KOPT-K1 (cell line): ENCODE data around the gene TTLL5.

Source experiments
- H3K27ac ChIP-seq: fragments of 200-600 bp; sonication (generic); 2 replicates; pipeline ENCODE4 v1.5.1; 2016; ENCODE audit warnings: antibody characterized with exemption, mild to moderate bottlenecking, low read depth, low read length; ENCODE audit not compliant: poor library complexity, severe bottlenecking
- H3K36me3 ChIP-seq: fragments of 200-600 bp; sonication (generic); 2 replicates; pipeline ENCODE4 v1.5.1; 2017; ENCODE audit warnings: antibody characterized with exemption, mild to moderate bottlenecking, low read length, moderate library complexity; ENCODE audit not compliant: insufficient read depth
- H3K9me3 ChIP-seq: fragments of 200-600 bp; sonication (generic); 2 replicates; pipeline ENCODE4 v1.5.1; 2017; ENCODE audit warnings: antibody characterized with exemption, low read length, mild to moderate bottlenecking; ENCODE audit not compliant: insufficient read depth, poor library complexity, severe bottlenecking

The TTLL5 gene

GRCh38 chr14:75976826-75977581 is 316.0 kb downstream of the TTLL5 start:
- Histone ChIP-seq H3K36me3 (no peaks in the 10 kb centered on the region), H3K27ac (no peak overlapping the region), H3K9me3 (no peaks in the 10 kb centered on the region)

DNA sequence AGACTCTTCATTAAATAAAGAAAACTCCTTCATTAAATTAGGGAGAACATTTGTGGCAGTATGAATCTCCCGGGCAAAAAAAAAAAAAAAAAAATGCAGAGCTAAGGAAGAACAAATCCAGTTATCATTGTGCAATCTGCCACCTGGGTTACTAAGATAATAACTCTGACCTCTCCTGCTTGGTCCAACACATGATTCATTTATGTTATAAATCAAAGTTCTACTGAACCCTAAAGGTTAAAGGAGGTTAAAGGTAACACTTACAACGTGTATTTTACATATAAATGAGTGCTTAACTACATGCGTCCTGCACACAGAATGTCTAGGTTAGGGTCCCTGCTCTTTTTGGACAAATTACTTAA is 316.5 kb downstream of the TTLL5 start:
- Histone ChIP-seq H3K27ac (no peak overlapping the region), H3K9me3 (no peaks in the 10 kb centered on the region), H3K36me3 (no peaks in the 10 kb centered on the region)

- no peak overlapping the region for H3K27ac ChIP-seq
- no peaks in the 10 kb centered on the region for H3K9me3 ChIP-seq
- no peaks in the 10 kb centered on the region for H3K36me3 ChIP-seq
Measured at GRCh38 chr14:75978249-75978731, 317.2 kb downstream of the TTLL5 start.

- no peaks in the 10 kb centered on the region for H3K36me3 ChIP-seq
- H3K27ac ChIP-seq, result no peak overlapping the region
- no peaks in the 10 kb centered on the region for H3K9me3 ChIP-seq
Measured at GRCh38 chr14:75979071-75979571, 318.1 kb downstream of the TTLL5 start.

- Histone ChIP-seq H3K36me3 (no peaks in the 10 kb centered on the region), H3K27ac (no peak overlapping the region), H3K9me3 (no peaks in the 10 kb centered on the region)
Measured at GRCh38 chr14:75979648-75980565, 318.9 kb downstream of the TTLL5 start.

- no peak overlapping the region for H3K27ac ChIP-seq
- no peaks in the 10 kb centered on the region for H3K36me3 ChIP-seq
Measured at GRCh38 chr14:75980856-75981255, 319.8 kb downstream of the TTLL5 start.

DNA sequence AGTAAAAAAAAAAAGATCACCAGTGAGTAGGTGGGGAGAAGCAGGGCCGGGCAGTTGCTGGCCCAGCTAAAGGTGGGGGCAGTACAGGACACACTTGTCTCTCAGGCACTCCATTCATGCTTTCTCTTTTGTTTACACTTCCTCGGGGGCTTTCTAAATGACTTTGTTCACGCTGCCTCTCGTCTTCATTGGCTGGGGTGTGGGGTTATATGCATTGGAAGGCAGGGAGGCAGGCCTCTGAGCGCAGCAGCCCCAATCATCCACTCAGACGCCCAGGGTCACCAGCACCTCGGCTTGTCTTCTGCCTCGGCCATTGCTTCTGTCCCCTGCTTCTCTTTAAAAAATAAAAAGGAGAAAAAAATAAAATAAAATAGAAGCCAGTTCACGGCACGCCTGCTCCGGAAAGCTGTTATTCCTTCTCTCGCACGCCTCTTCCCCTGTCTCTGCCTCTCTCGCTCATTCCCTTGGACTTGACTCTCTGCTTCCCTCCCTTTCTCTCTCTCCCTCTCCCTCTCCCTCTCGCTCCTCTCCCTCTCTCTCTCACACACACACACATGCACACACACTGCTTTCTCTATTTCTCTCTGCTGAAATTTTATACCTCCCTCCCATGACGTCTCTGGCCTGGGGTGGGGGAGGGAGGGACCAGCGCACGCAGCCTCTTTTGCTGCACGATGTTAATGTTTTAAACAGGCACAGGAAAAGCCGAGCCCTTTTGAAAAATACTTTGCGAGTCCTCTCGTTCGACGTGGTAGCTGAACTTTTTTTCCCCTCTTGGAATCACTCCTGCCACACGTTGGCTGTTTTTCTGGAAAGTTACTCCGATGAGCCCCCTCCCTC is 320.6 kb downstream of the TTLL5 start, which contains the start of gene TGFB3:
TGFB3 (minus strand) TSS at position 570 of the 840 bp plus-strand sequence. CDS start 1,102 bp downstream, outside the sequence.
- Histone ChIP-seq H3K9me3 (no peaks in the 10 kb centered on the region), H3K36me3 (no peaks in the 10 kb centered on the region), H3K27ac (peak within 1 kb of the TSS; percentile 10)

More at GRCh38 chr14:75980856-75981255, 319.8 kb downstream of the TTLL5 start:
- H3K9me3 ChIP-seq, result no peaks in the 10 kb centered on the region

DNA sequence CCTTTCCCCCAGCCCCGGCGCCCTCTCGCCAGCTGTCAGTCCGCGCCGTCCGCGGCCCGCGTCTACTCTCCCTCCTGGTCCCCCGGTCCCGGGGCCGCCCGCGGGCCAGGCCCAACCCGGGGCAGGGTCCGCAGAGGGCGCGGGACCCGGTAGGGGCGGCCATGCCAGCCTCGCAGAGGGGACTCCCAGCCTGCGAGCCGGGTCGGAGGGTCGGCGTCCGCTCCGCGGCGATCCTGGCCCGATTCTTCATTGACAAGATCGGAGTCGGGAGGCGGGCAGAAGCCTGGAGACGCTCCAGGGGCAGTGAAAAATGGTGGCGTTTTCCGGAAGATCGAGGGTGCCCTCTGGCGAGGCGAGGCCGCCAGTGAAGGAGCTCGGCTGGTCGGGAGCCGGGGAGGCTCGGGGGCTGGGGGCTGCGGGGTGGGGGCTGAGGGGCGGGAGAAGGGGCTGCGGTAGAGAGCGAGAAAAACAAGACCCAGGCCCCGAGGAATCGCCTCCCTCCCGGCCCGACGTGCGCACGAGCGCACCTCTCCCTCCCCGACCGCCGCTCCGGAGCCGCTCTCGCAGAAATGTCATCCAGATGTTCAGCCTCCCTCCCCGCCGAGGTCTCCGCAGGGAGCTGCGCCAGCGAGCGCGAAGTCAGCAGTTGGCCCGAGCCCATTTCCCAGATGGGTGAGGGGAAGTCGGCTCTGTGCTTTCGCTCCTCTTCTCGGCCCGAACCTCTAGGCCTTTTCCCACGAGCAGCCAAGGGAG is 321.4 kb downstream of the TTLL5 start:
- Histone ChIP-seq H3K9me3 (no peaks in the 10 kb centered on the region), H3K36me3 (no peaks in the 10 kb centered on the region), H3K27ac (peak overlapping the region; percentile 10)

DNA sequence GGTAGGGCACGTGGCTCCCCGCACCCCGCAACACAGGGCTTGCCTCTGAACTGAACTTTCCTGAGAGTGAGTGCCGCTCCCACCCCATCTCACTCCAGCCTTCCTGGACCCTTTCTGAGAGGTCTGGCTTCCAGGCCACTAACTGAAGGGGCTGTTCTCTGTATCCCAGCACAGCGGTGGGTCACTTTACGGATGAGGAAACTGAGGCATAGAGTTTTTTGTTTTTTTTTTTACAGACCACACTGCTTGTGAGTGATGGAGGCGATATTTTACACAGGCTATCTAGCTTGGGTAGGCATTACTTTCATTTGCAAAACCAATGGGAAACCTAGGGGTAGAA is 321.9 kb downstream of the TTLL5 start:
- H3K9me3 ChIP-seq, result no peaks in the 10 kb centered on the region
- H3K27ac ChIP-seq, result no peak overlapping the region
- H3K36me3 ChIP-seq, result no peaks in the 10 kb centered on the region

DNA sequence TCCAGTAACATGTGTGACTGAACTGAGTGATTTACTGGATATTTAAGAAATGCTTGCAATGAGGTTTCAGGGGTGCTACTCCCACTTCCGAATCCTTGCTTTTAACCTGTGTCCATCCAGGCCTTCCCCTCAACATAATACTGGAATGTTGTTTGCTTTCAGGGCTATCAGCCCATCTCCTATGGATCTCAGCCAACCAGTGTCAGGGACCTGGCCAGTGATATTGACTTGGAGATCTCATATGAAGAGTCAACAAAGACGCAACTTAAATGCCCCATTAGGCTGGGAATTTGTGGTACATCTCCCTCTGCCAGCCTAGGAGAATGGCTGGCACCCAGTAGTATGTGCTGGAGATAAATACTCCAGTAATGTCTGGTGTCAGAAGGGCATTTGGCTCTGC is 323.6 kb downstream of the TTLL5 start:
- no peaks in the 10 kb centered on the region for H3K36me3 ChIP-seq
- H3K27ac ChIP-seq, result no peak overlapping the region
- no peaks in the 10 kb centered on the region for H3K9me3 ChIP-seq

DNA sequence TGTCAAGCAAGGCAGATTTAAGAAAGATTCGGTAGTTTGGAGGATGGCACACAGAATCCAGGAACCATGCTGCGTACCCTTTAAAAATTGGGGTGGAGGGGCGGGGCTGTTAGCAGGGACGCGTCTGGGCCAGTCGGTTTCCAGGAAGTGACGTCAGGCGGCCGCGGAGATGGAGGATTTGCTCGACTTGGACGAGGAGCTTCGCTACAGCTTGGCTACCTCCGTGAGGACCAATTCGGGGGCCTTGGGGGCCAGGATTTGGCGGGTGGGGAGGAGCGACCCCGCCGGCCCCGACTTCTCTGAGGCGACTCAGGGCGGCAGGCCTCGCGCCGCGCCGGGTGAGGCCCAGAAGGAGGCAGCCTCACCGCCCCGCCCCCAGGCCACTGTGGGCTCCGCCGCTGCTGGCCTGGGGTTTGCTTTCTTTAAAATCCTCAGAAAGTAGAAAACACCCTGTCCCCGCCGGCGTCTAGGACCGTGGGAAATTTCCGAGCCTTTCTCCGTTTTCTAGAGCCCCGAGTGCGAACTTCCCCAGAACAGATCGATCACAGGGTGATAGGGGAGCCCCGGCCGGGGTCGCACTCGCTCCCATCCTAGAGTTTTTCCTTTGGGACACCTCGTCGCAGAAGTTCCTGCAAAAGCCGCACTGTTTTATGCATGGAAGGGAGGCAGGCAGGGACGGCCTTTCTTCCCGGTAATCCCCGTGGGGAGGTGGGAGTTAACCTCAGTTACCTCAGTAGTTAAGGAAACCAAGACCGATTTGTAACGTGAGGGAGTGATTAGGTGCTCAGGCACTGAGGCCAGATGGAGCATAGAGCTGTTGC is 324.8 kb downstream of the TTLL5 start, which contains the start of gene IFT43:
IFT43 (plus strand) TSS at position 146 of the 821 bp plus-strand sequence; CDS start at position 170, 24 bp downstream.
- H3K9me3 ChIP-seq, result no peaks in the 10 kb centered on the region
- H3K36me3 ChIP-seq, result no peaks in the 10 kb centered on the region
- peak within 1 kb of the TSS; percentile 29 for H3K27ac ChIP-seq

DNA sequence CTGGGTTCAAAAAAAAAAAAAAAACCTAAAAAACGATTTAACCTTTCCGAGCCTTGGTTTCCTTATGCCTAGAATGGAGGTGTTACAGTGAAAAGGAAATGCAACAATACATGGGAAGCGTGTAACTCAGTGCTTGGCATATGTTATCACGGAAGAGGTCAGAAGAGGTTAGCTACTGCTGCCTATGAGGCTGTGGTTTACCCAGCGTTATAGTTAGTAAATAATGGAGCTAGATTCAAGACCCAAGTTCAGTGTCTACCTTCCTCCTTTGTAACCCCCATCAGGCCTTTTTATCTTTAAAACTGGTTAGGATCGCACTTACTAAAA is 325.4 kb downstream of the TTLL5 start:
- H3K27ac ChIP-seq, result no peak overlapping the region
- no peaks in the 10 kb centered on the region for H3K36me3 ChIP-seq
- no peaks in the 10 kb centered on the region for H3K9me3 ChIP-seq

DNA sequence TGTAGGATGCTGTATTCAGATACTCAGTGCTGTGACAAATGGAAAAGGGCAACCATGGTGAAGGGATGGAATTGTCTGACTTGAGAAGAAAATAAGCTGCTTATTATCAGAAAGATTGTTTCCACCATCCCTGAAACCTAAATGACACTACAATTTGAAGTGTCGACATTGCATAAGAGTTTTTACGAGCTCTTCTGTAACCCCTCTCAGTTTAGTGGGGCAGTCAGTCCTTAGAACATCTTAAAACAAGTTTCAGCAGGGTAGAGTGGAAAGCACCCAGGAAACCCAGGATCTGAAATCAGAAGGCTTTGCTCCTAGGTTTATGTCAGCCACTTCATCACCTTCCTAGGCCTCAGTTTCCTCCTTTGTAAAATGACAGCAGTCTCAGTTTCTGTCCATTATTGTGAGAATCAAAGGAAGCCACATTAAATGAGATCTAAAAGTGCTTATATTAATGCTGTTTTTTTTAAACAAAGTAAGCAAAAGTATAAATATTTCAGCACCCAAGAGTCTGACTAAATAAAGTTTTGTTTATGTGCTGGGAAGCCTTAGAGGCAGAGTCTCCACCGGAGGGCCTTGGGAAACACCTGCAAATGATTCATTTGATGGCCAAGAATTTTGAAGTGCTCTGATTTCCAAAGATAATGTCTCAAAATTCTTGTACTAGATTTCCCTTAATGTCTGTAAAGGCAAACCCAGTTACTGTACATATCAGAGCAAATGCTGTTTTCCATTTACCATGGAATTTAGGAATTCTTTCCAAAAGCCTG is 326.3 kb downstream of the TTLL5 start:
- Histone ChIP-seq H3K9me3 (no peaks in the 10 kb centered on the region), H3K27ac (no peak overlapping the region), H3K36me3 (no peaks in the 10 kb centered on the region)
